DMS 273 (cell line): ENCODE data around the gene CELF1.

Source experiments
- DNase-seq: peaks from one replicate; lab custom pipeline; 2025; ENCODE audit not compliant: unreplicated experiment; lab: John Stamatoyannopoulos, UW

The CELF1 gene

DNA sequence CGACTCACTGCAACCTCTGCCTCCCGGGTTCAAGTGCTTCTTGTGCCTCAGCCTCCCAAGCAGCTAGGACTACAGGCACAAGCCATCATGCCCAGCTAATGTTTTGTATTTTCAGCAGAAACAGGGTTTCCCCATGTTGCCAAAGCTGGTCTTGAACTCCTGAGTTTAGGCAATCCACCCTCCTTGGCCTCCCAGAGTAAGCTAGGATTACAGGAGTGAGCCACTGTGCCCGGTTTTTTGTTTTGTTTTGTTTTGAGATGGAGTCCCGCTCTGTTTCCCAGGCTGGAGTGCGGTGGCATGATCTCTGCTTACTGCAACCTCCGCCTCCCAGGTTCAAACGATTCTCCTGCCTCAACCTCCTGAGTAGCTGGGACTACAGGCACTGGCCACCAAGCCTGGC, 41.0 kb downstream of the CELF1 start:
- no peak for DNase-seq

DNA sequence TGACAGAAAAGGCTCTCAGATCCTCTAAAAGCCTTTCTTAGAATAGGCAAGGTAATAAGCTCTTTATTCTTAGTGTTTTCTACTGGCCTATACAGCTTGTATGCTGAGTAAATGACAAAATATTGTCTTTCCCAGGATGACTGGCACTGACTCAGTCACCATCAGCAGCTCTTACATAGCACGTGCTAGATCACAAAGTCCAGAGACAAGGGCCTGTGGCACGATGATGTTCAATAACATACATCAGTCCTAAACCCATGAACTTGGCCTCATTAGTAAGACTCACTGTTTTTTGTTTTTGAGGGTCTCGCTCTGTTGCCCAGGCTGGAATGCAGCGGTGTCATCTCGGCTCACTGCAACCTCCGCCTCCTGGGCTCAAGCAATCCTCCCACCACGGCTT, 42.7 kb downstream of the CELF1 start:
- DNase-seq: no peak

GRCh38 chr11:47509077-47509536, 43.8 kb downstream of the CELF1 start:
- DNase-seq: no peak

DNA sequence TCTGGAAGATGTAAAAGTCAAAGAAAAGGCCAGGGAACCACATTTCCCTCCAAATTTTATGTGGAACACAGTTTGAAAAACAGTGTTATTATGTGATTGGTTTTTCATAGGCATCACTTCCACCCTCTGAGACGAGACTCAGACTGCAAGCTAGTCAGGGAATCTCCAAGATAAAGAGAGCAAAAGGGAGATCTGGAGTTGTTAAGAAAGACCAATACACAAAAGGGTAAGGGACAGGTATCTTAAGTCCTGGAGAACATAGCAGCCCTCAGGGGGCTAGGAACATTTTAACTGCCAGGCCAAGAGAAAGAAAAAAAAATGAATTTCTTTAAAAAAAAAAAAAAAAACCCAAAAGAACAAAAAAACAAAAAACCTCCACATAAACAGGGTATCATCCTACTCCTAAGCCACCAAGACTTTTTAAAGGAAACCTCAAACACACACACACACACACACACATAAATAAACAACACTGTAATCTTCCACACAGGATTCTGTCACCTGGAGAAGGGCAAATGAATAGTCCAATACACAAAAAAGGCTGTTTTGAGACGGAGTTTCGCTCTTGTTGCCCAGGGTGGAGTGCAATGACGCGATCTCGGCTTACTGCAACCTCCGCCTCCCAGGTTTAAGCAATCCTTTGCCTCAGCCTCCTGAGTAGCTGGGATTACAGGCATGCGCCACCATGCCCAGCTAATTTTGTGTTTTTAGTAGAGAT, 44.5 kb downstream of the CELF1 start:
- no peak for DNase-seq

DNA sequence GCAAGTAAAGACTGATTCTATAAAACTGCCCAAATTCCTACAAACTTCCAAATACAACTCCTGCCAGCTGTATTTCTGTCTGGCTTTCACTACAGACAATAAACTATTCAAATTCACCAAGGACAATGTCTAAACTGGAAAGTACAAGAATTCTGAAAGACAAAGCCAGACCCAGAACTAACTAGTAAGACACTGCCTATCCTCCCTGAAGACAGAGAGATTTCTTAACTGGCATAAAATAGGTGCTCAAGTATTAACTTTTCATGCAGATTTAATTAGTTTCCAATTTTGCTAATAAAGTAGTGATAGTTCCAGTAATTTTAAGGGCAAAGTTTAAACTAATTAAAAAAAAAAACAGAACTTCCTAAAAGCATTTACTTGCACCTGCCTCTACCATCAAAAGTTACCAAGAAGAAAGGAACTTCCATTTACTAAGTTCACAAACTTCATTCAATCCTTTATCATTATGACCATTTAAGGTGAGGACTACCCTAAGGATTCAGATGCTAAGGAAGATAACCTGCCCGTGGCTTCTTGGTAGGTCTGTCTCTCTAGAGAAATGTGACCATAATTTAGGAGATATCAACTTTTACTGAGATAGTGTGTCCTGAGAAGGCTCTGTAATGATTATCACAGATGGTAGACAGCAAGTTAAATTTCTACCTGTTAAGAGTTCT, 45.2 kb downstream of the CELF1 start:
- DNase-seq: no peak

- no peak for DNase-seq
Measured at GRCh38 chr11:47506795-47507562, 46.0 kb downstream of the CELF1 start.

DNA sequence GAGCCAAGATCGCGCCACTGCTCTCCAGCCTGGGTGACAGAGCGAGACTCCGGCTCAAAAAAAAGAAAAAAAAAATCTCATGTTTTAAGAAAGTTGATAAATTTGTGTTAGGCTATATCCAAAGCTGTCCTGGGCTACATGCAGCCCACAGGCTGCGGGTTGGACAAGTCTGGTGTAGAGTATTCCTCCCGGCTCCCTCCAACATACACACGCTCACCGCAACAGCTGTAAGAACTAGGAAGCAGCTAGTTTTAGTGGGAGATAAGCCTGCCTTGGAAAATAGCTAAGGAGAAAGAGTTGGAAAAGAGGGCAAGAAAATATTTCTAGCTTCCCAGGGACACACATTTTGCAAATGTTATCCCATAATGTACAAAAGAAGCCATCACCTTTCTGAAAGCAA, 46.6 kb downstream of the CELF1 start:
- DNase-seq: no peak

DNA sequence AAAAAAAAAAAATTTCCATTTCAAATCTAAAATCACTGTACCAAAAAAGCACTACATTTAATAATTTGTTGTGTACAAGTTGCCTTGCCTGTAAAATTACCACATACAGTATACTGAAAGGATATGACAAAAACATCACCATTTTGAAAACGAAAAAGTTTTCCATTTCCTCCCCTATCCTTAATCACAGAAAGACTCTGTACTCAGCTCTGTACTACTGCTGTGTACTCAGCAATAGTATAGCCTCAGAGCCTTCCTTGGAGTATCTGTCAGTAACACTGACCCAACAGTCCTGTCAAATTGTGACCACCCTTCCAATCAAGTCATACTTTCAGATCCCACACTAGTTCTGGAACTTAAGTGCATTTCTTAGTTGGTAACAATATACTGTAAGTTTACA, 48.0 kb downstream of the CELF1 start:
- DNase-seq: no peak

GRCh38 chr11:47503227-47503626, 49.7 kb downstream of the CELF1 start:
- DNase-seq: no peak

DNA sequence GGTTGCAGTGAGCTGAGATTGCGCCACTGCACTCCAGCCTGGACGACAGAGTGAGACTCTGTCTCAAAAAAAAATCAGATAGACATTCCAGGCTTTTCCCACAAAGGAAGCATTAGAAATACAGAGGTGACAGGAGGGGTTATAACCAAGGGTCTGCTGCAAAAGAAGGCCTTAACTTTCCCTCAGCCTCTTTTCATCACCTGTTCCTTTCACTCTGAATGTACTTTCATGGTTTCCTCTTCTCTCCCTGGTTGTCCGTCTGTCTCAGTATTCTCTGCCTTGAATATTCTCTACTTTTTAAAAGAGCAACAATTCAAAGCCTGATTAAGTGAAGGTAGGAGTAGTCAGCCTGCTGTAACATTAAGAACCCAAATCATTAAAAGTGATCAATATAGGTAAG, 50.2 kb downstream of the CELF1 start:
- DNase-seq: no peak

DNA sequence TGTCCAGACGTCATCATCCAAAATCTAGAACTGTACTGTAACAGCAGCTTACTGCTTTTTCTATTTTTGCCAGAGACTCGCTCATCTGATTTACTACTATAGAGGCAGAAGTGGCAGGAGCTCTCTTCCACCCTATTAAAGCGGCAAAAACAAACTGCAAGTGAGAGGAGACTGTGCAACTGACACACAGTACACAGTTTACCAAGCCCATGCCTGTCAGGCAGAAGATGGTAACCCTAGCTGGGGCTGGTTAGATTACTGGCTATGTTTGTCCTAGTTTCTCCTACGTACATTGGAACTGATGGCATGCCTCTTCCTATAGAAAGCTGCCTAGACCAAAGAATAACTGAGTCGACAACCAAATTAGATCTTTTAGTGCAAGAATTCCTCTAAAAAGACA, 51.8 kb downstream of the CELF1 start:
- DNase-seq: no peak

DNA sequence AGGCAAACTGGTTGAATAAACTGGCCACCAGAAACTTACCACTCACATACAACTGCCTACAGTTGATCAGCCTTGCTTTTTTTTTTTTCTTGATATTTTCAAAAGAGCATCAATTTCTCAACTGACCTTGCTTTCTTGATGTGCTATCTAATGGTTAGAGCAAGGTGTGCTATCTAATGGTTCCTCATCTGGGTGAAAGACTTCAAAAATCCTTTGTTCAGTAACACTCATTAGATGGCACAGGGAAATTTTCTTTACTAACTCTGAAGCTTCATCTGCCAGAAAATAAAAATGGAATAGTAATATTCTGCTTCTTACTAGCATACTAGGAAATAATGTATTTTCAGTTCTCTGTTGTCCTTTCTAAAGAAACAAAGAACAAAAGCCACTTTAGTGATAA, 52.8 kb downstream of the CELF1 start:
- DNase-seq: no peak

GRCh38 chr11:47499614-47500013, 53.3 kb downstream of the CELF1 start:
- no peak for DNase-seq

DNA sequence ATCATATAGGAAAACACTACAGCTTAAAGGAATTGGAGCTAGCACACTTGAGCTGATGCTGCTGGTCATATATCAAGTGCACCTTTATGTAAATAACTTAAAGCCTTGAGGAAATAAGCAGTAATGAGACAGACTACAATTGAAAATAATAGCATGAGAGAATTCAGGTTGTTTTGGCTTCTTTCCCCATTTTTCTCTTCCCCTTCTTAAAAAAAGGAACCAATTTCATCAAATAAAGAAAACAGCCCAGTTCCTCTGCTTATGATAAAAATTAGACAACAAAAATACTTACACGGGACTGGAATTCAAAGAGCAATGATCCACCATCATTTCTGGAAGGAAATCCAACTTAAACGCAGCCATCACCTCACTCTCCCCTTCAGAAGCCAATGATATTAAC, 53.8 kb downstream of the CELF1 start:
- no peak for DNase-seq

- DNase-seq: no peak
Measured at GRCh38 chr11:47498584-47499152, 54.3 kb downstream of the CELF1 start.

GRCh38 chr11:47498149-47498548, 54.8 kb downstream of the CELF1 start:
- DNase-seq: no peak

- DNase-seq: no peak
Measured at GRCh38 chr11:47496808-47497207, 56.1 kb downstream of the CELF1 start.

DNA sequence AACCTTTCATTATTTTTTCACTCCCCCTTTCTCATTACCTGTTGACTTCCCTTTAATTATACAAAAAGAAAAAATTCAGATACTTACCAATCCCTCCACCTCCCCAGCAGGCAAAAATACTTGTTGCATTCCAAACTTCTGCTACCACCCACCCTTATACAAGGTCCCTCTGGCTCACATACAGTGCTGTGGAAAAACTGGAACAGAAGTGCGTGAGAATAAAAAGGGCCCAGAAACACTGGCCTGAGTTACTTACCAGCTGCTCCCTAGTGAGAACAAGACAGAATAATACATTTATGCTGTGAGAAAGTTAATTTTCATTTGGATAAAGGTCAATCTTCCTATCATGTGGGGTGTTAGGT, 57.1 kb downstream of the CELF1 start:
- no peak for DNase-seq

GRCh38 chr11:47495011-47495855, 57.7 kb downstream of the CELF1 start:
- no peak for DNase-seq

- DNase-seq: no peak
Measured at GRCh38 chr11:47489395-47489755, 63.6 kb downstream of the CELF1 start.
